NCI-H2171 treated with DMSO at 0.1 percent for 48 hours (cell line): ENCODE results near the gene PNP.

Experiments used
- DNase-seq: peaks from one replicate; lab custom pipeline; 2025; lab: John Stamatoyannopoulos, UW

PNP gene

GRCh38 chr14:20455355-20456300, 13.6 kb upstream of the PNP start:
- no peak for DNase-seq

DNA sequence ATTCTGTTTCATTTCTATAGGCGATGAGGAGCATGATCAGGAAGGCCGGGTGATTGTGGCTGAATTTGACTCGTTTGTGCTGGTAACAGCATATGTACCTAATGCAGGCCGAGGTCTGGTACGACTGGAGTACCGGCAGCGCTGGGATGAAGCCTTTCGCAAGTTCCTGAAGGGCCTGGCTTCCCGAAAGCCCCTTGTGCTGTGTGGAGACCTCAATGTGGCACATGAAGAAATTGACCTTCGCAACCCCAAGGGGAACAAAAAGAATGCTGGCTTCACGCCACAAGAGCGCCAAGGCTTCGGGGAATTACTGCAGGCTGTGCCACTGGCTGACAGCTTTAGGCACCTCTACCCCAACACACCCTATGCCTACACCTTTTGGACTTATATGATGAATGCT, 12.2 kb upstream of the PNP start:
- no peak for DNase-seq

DNA sequence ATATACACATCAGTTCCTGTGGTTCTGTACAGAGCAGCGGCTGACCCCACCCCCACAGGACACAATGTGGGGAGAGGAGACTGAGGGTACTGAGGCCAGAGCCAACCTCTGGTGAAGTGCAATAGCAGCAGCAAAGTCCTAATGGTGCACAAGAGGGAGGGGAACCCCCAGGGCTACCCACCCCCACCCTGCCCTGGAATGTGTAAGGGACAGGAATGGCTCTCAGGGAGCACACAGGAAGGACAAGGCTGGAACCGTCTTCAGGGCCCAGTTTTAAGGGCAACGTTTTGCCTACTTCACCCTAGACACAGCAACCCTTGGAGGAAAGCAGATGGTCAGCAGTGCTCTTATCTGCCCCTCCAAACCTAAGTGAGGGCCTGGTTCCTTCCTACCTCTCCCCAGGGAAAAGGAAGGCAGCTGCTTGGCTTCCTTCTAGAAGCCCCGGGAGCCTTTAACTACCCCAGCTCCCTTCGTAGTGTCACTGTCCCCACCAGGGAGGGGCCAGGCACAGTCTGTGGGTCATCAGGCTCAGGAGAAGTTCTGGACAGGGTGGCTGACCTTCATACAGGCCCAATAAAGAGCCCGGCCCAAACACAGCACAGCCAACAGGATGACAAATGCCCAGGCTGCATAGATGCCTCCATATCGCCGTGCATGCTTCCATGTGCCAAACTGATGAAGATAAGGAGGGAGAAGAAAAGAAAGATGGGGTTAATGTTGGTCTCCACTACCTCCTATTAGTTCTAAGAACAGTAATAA, 11.0 kb upstream of the PNP start:
- no peak for DNase-seq

DNA sequence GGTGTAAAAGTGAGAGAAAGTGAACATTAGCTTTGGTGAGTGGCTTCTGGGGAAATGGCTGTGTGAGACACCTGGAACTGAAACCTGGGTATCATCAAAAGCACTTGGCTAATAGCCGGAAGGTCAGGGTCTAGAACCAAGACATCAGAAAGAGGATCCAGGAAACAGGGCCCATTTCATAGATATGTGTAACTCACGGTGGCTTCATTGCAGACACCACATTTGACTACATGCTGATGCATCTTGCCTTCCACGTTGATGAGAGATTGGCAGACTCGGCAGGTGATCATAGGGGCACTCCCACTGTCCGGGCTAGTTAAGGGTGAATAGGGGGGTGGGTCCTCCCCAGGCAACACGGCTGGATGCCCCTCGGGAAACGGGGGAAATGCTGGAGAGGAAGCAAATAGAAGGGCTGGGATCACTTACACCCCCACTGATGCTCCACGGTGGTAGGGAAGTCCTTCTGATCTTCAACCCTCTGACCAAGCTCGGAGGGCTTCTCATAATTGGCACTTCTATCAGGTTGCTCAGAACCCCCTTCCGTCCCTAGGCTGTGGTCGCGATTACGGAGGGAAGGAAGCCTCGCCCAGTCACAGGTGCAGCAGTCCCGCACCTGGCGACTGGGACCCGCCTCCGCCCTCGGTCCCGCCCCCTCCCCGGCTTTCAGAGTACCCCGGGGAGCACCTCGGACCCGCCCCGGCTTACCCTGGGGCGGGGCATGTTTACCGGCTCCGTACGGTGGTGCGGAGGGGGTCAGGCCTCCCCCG, 8.6 kb upstream of the PNP start:
- peak; percentile 70 for DNase-seq

DNA sequence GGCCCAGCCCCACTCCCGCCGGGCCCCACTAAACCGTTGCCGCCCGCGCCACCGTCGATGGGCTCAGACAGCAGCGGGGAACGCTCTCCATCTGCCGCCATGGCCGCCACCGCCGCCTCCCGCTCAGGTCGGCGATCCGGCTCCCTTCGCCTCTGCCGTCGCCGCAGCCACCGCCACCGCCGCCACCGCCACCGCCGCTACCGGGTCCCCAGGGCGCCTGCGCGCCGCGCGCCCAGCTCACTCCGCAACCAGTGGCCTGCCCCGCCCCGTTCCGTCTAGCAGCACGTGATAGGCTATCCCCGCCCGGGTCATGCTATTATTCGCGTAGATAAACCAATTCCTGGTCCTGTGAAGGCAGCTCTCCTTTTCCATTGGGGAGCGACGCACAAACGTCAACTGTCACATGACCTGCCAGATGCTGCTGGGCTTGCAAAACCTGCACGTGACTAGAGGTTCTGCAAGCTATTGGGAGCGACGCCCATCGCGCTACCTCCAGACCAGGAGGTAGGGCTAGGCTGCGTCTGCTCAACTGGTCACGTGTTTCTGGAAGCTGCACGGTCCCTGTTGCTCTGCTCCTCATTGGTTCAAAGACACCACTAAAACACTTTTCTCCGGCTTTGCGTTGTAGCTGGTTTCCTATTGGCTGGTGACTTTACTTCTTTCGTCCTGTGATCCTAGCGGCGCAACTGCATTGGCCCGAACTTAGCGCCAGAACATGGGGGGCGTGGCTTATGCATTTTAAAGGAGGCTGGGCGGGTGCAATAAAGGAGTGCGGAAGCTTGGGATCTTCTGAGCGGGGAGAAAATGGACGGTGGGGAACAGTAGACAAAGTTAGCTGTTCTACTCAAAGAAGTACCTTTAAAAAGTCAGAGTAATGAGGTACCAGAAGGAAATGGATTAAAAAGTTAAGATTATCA, 7.7 kb upstream of the PNP start, which contains the start of gene PIP4P1:
TSS of gene PIP4P1 (minus strand) at position 210 of the 917 bp plus-strand sequence. CDS start at position 101, 109 bp downstream.
- peak; percentile 100 for DNase-seq

DNA sequence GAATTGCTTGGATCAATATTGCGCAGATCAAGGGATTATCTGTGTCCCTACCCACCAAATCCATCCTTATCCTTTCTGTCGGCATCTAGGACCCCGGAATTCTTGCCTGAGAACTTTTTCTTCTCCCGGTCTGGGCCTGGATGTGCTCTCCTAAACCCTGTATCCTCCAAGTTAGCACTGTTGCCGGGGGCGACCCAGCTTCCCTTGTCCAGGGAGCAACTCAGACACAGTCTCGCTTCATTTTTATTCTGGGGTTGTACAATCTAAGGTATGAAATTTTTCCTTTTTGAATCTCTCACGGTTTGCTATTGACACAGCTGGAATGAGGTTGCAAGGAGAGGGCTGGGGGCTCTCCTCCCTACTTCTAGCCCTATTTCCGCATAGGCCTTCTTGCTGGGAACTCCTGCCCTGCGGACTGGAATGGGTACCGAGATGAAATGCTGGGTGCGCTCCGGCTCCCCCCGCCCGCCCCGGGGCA, 403 bp upstream of the PNP start:
- DNase-seq: no peak

DNA sequence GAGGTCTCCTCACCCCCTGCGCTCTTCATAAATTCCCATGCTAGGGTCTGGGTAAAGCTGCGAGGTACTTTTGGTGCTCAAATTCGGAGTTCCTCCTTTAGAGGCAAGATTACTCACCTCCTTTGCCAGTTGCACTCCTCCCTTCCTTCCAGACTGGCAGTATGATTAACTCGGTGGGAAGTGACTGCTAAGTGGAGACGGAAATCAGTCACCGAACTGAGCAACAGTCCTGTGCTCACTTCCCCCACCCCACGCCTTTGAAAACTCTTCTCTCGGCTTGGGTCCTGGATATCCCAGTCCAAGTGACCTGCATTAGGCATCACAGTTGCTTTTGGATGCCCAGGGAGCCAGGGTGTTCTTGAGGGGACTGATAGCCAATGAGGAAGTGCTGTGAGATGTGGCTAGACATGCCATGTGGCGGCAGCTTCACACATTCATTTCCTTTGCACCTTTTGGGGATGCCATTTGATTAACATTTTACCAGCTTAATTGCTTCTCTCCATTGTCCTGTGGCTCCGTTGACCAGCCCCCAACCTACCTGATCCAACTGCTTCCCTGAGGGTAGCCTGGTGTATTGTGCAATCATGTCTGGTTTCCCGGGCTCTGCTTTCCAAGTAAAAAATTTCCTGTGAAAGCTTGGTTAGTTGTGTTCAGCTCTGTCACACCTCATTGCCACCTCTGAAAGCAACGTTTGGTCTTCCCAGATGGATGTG, 840 bp downstream of the PNP start:
- DNase-seq: peak; percentile 77

DNA sequence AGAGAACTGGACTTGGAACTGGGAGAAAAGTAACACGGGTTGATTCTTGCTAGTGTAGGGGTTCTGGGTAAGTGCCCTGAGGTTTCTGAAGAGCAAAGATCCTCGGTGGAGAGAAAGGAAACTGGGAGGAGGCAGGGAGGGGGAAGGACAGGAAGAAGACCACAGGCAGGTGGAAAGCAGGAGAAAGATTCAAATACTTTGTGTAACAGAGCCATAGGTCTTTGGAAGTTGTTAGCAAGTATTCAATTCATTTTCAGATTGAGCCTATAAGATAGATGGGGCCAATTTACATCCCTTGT, 1.3 kb downstream of the PNP start:
- DNase-seq: no peak

DNA sequence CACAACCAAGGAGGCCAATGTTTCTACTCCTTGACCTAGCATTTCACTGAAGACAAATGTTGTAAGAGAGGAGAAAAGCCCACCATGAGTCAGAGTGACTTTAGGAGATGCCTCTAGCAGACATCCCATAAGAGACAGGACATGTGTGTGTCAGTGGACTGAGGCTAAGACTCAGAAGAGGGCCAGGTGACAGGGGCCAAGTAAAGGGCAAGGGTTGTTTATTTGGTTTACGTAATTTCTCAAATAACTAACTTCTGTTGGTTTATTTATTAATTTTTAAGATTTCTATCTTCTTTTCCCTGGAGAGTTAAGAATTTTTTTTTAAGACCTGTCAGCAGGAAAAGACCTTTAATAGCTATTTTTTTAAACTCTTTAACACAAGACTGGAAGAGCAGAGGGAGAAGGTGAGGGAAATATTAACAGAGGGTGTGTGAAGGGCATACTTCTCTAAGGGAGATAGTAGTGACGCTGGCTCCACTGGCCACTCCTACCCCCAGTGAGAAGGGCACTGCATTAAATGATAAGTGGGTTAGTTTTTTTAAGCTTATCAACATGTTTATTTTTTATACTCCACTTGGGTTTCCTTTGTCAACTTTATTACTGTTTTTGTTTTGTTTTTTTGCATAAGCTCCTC, 3.4 kb downstream of the PNP start:
- DNase-seq: no peak

DNA sequence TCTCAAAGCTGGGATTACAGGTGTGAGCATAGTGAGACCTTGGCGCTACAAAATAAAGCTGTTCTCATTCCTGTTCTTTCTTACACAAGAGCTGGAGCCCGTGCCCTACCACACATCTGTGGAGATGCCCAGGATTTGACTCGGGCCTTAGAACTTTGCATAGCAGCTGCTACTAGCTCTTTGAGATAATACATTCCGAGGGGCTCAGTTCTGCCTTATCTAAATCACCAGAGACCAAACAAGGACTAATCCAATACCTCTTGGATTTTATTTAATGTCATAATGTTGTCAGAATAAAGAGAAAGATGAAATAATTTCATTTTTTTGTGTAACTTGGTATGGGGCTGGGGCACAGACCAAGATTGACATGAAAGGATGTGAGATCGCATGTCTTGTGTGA, 7.6 kb downstream of the PNP start:
- no peak for DNase-seq

DNA sequence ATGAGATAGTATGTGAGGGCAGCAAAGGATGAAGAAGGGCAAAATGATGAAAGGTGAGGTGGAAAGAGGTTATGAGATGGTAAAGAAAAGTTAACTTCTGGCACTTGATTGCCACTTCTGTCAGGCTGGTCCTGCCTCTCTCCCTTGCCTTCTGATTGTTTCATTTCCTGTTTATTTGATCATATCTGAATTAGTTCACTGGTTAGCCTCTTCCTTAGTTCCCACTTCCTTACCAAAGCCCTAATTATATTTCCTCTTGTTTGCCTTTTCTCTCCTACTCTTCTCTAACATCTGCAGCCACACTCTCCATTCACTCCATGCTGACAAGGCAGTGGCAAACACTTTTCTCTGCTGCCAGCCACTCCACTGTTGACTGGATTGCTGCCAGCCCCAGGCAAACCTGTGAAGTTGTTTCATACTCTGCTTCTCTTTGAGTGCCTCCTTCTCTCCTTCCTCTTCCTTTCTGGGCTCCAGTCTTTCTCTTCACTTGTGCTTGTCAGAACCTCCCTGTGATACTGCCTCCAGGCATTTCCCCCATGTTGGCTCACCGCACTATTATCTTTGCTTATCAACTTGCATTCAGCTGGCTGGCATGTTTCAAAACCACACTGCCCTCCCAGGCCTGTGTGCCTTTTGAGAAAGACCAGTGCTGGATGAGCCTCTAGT, 8.1 kb downstream of the PNP start:
- DNase-seq: no peak

DNA sequence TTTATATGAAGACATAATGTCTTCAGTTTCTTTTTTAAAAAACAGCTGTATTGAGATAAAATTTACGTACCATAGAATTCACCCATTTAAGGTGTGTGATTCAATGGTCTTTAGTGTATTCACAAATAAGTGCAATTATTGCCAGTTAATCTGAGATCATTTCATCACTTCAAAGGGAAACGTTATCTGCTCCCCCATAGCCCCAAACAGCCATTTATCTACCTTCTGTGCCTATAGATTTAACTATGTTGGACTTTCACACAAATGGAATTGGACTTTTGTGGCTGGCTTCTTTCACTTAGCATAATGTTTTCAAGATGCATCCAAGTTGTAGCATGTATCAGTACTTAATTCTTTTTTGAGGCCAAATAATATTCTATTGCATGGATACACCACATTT, 9.7 kb downstream of the PNP start:
- DNase-seq: no peak

DNA sequence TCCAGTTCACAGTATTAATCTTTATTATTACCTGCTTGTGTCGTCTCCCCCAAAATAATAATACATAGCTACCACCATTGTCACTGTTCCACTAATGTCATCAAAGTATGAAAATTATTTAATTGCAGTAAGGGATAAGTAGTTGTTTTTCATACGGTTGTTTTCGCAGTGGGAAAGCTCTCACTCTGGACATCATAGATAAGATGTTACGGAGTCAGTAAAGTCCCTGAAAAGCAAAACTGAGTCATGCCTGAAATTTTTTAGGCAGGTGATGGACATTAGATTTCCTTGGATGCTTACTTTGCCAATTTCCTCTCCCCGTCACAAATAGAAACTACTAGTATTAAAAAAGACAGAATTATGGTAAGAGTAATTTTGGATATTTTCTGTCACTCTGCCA, 13.2 kb downstream of the PNP start:
- DNase-seq: no peak

DNA sequence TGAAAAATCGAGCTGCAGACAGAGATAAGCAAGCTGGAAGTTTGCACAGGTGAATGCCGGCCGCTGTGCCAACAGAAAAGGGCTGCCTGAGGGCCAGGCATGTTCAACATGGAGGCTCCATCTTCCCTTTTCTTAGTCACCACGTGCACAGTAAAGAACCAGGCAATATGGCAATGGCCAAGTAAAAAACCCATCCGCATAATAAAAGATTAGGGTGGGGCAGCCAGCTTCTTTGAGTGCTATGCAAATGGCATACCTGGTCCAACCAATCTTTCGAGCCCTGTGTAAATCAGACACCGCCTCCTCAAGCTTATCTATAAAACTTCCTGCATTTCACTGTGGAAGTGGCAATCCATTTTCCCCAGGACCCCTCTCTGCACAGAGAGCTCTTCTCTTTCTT, 16.7 kb downstream of the PNP start:
- DNase-seq: no peak

DNA sequence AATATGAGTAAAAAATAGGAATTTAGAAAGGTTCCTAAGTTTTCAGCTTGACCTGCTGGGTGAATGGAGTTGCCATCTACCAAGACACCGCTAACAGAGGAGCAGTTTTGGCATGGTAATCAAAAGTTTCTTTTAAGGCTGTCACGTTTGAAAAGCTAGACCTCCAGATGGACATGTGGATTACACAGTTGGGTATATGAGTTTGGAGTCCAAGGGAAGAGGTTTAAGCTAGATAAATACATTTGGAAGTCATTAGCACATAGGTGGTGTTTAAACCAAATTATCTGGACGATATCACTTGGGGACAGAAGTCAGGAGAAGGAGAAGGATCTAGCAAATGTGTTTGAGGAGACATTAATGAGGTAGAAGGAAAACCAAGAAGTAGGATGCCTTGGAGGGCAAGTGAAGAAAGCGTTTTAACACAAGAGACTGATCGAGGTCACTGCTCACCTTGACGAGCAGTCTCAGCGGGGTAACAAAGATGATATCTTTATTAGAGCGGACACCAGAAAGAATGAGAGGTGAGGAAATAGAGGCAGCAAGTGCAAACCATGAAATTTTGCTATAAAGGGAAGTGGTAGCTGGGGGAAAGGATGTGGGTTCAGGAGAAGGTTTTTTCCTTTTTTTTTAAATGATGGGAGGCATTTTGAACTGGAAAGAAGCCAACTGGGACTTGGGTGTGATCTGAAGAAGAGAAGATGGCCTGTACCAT, 17.6 kb downstream of the PNP start:
- no peak for DNase-seq

DNA sequence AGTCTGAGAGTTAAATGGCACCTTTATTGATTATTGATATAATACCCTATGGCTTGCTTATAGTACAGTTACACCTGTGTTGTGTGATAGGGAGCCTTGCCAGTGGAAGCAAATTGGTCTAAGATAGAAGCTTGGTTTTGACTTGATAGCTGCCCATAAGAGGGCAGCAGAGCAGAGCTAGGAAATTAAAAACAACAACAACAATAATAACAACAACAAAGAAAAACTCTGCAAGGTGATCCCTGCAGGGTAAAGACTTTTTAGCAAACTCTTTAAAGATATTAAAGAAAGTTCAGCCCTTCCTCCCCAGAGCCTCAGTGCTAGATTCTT, 18.2 kb downstream of the PNP start:
- no peak for DNase-seq

DNA sequence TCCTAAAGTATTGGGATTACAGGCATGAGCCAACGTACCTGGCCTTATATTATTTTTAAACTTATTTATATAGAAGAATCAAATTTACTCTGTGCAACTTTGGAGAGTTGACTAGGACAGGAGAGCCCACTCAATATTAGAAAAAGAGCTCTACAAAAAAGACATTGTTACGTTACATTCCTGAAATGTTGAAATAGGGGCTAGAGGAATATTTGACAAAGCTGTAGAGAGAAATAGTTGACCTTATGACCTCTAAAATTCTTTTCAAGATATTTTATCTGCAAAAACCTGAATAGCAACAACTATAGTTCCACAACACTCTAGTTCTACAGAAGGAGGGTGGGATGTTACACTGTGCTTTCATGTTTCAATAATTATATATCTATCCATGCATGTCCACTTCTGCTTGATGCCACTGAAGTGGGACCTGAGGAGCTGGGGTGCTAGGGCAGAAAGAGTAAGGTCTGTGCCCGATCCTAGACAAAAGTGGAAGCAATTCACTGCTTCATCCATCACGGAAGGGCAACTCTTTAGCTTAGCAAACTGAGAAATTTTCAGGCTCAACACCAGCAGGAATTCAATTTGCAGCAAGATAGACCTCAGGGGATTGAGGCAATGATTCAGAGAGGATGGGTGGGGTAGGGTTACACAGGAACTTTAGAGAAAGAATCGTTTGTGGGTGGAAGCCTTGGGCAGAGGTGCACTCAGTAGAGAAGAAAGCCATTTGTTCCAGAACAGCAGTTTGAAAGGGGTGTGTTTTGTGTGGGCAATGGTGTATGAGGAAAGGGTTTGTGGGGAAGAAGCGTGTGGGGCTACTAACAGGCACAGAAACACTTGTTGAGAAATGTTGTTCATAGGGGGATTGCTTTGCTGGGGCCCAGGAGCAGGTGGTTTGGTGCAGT, 20.1 kb downstream of the PNP start:
- DNase-seq: no peak

DNA sequence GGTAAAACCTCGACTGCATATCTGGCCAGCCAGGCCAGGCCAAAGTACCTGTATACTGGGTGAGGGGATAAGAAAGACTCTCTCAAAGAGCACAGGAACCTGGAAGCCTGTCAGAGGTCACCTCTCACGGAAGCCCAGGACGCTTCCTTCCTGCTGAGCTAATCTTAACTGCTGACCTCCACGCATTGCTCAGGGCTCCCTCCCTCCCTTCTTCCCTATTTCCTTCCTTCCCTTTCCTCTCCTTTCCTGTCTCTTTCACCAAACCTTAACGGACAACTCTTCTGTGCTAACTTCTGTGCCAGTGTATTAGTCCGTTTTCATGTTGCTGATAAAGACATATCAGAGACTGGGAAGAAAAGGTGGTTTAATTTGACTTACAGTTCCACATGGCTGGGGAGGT, 21.4 kb downstream of the PNP start:
- no peak for DNase-seq
